Bronchial epithelial cell (primary cell): ENCODE results near the gene KCNJ6. TPM values are rescaled to one million over a fixed set of nuclear protein-coding genes. Genes with fewer than 3 reads are reported as not detected.

Experiments used
- DNase-seq: peaks from one replicate; pipeline ENCODE4 v3.0.0-alpha.2; 2010; ENCODE audit warnings: low read depth
- FAIRE-seq: peaks from 2 replicates; lab custom pipeline; 2011; peaks lifted over from hg19 to GRCh38; lab: Jason Lieb, UNC
- H3K27me3 ChIP-seq: 2 replicates; pipeline ENCODE4 v1.5.1; 2011; ENCODE audit warnings: low read length; ENCODE audit not compliant: control insufficient read depth, insufficient read depth
- H3K36me3 ChIP-seq: 2 replicates; pipeline ENCODE4 v1.5.1; 2011; ENCODE audit warnings: low read length; ENCODE audit not compliant: control insufficient read depth, insufficient read depth
- H3K4me3 ChIP-seq: 2 replicates; pipeline ENCODE4 v1.5.1; 2011; ENCODE audit warnings: mild to moderate bottlenecking, low read depth, low read length, control low read depth
- total RNA-seq: library from RNA; depleted of rRNA; stranded (reverse); fragments of >200 nt; gene quantifications from 2 replicates; pipeline ENCODE4 v1.2.1, GENCODE V29; 2014
- TF ChIP-seq, protein P1 (sequence below): IDR thresholded peaks from 2 replicates; pipeline ENCODE4 v1.5.1; 2011; ENCODE audit warnings: mild to moderate bottlenecking, moderate library complexity, low read length, control low read depth, inconsistent platforms; ENCODE audit not compliant: insufficient read depth, severe bottlenecking

The KCNJ6 gene
- total RNA-seq, 1 donor from 2014 or later, result not detected

DNA sequence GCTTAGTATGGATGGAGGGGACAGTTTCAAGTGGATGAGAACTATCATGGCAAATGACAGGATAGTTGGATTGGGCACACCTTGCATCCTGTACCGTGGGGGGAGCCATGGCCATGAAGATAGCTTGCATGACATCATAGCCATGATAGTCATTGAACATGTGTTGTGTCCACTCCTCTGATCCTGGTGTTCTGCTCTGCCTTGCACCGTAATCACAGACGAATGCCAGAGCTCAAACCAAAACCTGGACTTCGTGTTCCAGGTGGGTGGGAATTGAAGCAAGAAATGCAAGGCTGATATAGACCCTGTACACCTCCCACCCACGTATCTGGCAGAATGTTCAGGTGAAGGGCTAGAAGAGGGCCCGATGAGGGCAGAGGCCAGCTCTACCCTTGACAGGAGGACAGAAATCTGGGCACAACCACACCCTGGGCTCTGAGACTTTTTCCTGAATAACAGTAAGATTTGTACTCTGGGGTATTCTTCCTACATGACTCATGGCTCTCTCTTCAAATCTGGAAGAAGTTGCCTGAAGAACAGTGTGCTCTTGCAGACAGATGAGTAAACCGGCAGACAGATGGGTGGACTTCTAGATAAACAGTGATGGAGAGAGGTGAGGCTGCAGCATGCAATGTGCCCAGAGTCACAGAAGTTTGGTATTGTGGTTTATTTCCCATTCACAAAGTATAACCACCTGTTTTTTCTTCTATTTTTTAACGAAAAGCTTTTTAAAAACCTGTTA is 45.0 kb downstream of the KCNJ6 start:
- H3K4me3 ChIP-seq, result no peak overlapping the region
- TF ChIP-seq, protein P1, sequence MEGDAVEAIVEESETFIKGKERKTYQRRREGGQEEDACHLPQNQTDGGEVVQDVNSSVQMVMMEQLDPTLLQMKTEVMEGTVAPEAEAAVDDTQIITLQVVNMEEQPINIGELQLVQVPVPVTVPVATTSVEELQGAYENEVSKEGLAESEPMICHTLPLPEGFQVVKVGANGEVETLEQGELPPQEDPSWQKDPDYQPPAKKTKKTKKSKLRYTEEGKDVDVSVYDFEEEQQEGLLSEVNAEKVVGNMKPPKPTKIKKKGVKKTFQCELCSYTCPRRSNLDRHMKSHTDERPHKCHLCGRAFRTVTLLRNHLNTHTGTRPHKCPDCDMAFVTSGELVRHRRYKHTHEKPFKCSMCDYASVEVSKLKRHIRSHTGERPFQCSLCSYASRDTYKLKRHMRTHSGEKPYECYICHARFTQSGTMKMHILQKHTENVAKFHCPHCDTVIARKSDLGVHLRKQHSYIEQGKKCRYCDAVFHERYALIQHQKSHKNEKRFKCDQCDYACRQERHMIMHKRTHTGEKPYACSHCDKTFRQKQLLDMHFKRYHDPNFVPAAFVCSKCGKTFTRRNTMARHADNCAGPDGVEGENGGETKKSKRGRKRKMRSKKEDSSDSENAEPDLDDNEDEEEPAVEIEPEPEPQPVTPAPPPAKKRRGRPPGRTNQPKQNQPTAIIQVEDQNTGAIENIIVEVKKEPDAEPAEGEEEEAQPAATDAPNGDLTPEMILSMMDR, result no peak
- no peaks in the 10 kb centered on the region for H3K36me3 ChIP-seq
- H3K27me3 ChIP-seq, result no peaks in the 10 kb centered on the region
- FAIRE-seq (peak; percentile 97), DNase-seq (peak; percentile 26)

DNA sequence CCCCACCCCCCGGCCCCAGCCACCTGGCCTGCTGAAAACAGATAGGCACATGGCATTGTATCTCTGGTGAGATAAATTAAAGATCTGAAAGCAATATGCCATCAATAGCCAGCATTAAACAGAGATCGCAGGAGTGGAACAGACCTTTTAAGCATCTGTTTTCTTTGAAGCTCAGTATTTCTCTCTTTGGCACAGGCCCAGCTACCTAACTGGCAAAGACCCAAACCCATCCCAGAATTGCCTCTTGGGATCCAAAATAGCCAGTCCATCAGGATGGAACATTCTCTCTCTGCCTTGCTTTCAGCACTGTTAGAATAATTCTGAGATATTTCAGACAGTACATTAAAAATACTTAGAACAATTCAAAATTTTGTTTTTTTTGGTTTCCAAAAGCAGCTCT is 46.0 kb downstream of the KCNJ6 start:
- no peaks in the 10 kb centered on the region for H3K36me3 ChIP-seq
- FAIRE-seq (no peak), DNase-seq (no peak)
- TF ChIP-seq, protein P1, result no peak
- H3K4me3 ChIP-seq, result no peak overlapping the region
- no peaks in the 10 kb centered on the region for H3K27me3 ChIP-seq

DNA sequence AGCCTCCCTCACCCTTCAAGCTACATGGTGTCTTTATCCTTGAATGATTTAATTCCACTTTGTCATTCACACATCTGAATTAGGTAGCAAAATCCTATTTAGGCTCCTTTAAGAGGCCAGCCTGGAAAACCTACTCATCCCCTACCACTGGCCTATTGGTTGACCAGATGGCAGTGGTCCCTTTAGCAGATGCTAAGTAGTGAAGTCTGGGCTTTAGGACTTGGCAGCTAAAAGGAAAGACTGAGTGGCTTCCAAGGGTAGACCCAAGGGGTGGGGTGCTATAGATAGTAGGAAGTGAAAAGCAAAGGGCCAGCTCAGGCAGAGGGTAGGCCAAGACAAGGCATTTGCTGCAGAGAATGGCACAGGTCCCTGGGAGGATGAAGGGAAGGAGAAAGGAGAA is 46.6 kb downstream of the KCNJ6 start:
- Histone ChIP-seq H3K36me3 (no peaks in the 10 kb centered on the region), H3K27me3 (no peaks in the 10 kb centered on the region), H3K4me3 (no peak overlapping the region)
- FAIRE-seq, result no peak
- TF ChIP-seq, protein P1, result no peak
- DNase-seq, result no peak

DNA sequence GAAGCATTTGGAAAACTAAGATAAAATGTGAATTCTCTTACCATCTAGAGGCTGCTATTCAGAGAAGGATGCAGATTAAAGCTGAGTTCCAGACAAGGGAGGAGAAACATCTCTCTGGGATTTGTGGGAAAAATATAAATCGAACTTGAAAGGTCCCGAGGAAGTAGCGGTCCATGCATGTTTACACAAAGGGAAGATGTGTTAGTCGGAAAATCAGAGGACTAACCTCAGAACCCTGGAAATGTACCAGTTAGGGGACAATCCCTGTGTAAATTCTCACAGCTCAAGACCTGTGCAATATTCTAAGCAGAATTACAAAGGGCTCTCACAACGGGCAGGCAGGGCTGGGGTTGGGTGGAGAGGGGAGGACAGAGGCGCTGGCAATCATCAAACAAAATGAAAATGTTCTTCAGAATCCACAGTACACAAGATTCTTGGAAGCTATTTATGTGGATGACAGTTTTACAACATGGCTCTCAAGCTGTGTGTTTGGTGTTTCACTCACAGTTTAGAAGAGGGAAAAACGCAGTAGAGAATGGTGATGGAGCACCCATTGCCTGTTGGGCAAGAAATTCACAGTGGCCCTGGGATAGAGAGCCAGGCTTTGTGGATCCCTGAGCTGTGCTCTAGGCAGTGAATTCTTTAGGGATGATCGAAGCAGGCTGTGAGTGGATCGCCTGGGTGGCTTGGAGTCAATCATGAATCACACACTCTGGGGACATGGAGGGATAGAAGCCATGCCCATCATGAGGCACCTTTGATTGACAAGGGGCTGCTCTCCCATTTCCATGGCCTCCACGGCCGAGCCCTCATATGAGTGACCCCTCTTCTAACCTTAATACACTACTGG is 47.6 kb downstream of the KCNJ6 start:
- H3K27me3 ChIP-seq, result no peaks in the 10 kb centered on the region
- TF ChIP-seq, protein P1, result no peak
- DNase-seq (peak; percentile 12), FAIRE-seq (no peak)
- H3K4me3 ChIP-seq, result no peak overlapping the region
- no peaks in the 10 kb centered on the region for H3K36me3 ChIP-seq

DNA sequence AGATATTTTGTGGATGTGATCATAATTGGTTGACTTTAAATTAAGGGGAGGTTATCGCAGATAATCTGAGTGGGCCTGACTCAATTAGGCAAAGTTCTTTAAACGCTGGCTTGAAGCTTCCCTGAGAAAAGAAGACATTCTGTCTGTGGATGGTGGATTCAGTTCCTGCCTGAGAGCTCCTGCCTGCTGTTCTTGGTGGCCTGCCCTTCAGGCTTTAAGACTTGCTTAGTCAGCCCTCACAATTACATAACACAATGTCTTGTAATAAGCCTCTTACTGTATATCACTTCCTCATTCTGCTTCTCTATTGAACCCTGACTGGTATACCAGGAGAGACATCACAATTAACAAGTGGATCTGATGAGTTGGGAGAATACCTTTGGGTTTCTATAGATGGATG is 50.2 kb downstream of the KCNJ6 start:
- H3K36me3 ChIP-seq, result no peaks in the 10 kb centered on the region

More for the DNA sequence above, 50.2 kb downstream of the KCNJ6 start:
- Histone ChIP-seq H3K4me3 (no peak overlapping the region), H3K27me3 (no peaks in the 10 kb centered on the region)
- DNase-seq (peak; percentile 26), FAIRE-seq (no peak)
- TF ChIP-seq, protein P1, result no peak
